Measurements from ENCODE around the gene CHSY1.

CHSY1 gene

GRCh38 chr15:101203029-101203573 is 48.7 kb downstream of the CHSY1 start:
- no peak overlapping the region for H3K4me3 ChIP-seq (ENCODE audit: low read depth, low read length)
- TF ChIP-seq, protein P1, sequence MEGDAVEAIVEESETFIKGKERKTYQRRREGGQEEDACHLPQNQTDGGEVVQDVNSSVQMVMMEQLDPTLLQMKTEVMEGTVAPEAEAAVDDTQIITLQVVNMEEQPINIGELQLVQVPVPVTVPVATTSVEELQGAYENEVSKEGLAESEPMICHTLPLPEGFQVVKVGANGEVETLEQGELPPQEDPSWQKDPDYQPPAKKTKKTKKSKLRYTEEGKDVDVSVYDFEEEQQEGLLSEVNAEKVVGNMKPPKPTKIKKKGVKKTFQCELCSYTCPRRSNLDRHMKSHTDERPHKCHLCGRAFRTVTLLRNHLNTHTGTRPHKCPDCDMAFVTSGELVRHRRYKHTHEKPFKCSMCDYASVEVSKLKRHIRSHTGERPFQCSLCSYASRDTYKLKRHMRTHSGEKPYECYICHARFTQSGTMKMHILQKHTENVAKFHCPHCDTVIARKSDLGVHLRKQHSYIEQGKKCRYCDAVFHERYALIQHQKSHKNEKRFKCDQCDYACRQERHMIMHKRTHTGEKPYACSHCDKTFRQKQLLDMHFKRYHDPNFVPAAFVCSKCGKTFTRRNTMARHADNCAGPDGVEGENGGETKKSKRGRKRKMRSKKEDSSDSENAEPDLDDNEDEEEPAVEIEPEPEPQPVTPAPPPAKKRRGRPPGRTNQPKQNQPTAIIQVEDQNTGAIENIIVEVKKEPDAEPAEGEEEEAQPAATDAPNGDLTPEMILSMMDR (IDR thresholded peaks at IDR 0.05; ENCODE audit: borderline replicate concordance, insufficient read depth, low read depth, low read length): no peak

DNA sequence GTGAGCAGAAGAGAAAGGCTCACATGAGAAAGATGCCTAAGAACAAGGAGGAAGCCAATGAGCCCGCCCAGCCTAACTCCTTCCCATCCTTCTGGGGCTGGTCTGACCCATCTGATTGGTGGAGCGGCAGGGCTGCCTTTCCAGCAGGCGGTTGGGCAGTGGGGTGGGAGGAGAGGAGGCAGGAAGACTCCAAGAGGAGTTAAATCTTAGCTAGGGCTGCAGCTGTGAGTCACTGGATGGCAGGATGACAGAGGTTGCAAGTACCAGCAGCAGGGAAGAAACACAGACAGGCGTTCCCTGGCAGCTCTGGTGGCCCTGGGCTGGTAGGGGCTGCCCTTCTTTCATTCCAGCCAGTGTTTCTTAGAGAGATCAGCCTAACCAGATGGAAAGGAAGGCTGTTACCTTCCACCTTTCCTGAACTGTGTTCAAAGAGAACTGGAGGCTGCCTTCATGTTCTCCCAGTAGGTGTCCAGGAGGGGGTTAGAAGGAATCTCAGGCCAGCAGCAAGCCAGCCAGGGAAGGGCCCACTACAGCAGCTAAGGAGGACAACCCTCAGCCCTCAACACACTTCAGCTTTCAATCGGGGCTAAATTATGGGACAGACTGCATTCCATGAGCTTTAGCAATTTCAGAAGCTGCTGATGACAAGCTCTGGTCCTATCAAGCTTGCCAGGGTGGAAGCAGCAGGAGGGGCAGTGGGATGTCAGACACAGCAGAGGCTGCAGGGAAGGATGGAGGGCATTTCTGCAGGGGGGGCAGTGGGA is 50.3 kb downstream of the CHSY1 start:
- no peak overlapping the region for H3K4me3 ChIP-seq (ENCODE audit: low read depth, low read length)
- TF ChIP-seq, protein P1 (IDR thresholded peaks at IDR 0.05; ENCODE audit: borderline replicate concordance, insufficient read depth, low read depth, low read length): no peak

- no peak overlapping the region for H3K4me3 ChIP-seq (ENCODE audit: low read depth, low read length)
Observed at GRCh38 chr15:101200181-101200580, 51.7 kb downstream of the CHSY1 start.

DNA sequence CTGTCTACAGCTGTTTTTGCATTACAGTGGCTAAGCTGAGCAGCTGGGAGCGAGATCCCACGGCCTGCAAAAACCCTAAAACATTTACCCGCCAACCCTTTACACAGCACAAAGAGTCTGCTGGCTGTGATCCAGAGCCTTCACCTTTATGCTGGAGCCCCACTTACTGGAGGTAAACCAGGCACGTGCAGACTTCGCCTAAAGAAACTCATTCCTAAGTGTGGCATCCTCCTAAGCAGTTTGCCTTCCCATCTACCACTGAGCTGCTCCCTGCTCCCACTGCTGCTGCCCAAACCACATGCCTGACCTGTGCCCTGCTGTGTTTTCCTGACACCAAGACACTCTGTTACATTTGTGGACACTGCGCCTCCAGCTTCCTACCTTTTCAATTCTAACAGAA is 53.0 kb downstream of the CHSY1 start:
- TF ChIP-seq, protein P1 (IDR thresholded peaks at IDR 0.05; ENCODE audit: borderline replicate concordance, insufficient read depth, low read depth, low read length): no peak
- peak overlapping the region; percentile 23 for H3K4me3 ChIP-seq (ENCODE audit: low read depth, low read length)

More at GRCh38 chr15:101200181-101200580, 51.7 kb downstream of the CHSY1 start:
- TF ChIP-seq, protein P1 (IDR thresholded peaks at IDR 0.05; ENCODE audit: borderline replicate concordance, insufficient read depth, low read depth, low read length): no peak

GRCh38 chr15:101198031-101198575 is 53.7 kb downstream of the CHSY1 start:
- TF ChIP-seq, protein P1 (IDR thresholded peaks at IDR 0.05; ENCODE audit: borderline replicate concordance, insufficient read depth, low read depth, low read length): no peak
- no peak overlapping the region for H3K4me3 ChIP-seq (ENCODE audit: low read depth, low read length)

DNA sequence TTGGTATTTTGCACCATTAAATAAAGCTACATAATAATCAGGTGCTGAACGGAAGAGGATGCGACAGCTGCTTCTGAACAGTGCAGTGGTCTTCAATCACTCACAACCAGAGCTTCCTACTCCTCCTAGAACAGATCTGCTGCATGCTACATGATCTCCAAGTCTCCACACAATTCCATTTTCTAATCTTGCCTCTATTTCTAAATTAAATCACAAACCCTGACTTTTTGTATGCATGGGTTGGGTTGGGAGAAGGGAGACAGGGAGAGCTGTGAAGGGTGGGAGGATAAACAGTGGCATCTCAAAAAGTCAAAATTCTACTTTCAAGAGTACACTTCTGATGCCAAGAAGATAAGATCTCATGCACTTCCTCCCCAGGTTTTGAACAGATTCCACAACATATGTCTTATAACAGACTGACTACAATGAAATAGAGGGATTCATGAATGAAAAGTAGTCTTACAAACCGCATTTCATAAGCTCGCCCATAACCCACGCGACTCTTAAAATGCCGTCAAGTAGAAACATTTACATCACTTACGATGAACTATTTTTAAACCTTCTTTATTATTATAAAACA is 57.2 kb downstream of the CHSY1 start:
- TF ChIP-seq, protein P1 (IDR thresholded peaks at IDR 0.05; ENCODE audit: borderline replicate concordance, insufficient read depth, low read depth, low read length): no peak
- H3K4me3 ChIP-seq (ENCODE audit: low read depth, low read length): no peak overlapping the region

Data from GM12875 (cell line).